ENCODE results near the gene USP32. TPM values are rescaled to one million over a fixed set of nuclear protein-coding genes. Genes with fewer than 3 reads are reported as not detected.
A peak's percentile ranks its signal among the peaks of the same experiment; 100 is the strongest.
"Not testable (repeated sequence)": the region's sequence is repeated elsewhere in the genome, so short reads cannot be mapped to it uniquely, and the experiment has no call there.

The USP32 gene
- total RNA-seq, 1 donor = 28.5 TPM

DNA sequence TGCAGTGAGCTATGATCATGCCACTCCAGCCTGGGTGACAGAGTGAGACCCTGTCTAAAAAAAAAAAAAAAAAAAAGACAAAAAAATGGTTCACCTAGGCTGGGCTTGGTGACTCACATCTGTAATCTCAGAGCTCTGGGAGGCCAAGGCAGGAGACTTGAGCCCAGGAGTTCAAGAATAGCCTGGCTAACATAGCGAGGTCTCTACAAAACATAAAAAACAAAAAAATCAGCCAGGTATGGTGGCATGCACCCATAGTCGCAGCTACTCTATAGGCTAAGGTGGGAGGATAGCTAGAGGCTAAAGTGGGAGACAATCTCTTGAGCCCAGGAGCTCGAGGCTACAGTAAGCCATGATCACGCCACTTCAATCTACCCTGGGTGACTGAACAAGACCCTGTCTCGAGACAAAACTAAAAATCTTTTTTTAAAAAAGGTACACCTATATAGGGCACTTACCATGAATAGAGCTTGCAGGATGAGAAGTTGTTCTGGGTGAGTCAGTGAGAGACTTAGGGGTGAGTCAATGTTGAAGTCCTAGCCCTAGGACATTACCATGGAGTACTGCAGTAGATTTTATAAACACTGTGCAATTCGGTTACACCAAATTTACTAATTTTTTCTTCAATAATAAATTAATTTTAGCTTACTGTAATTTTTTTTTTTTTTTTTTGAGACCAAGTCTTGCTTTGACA, 19.0 kb downstream of the USP32 start:
- no peak for DNase-seq (ENCODE audit: low read depth in 2 of 3, low spot score in 2 of 3)

GRCh38 chr17:60371818-60372510, 20.0 kb downstream of the USP32 start:
- DNase-seq (ENCODE audit: low read depth in 2 of 3, low spot score in 2 of 3) = peak in 1 of 3 donors; percentile 29

- DNase-seq (ENCODE audit: low read depth in 2 of 3, low spot score in 2 of 3) = no peak
Measured at GRCh38 chr17:60371416-60371815, 20.5 kb downstream of the USP32 start.

- no peak for DNase-seq (ENCODE audit: low read depth in 2 of 3, low spot score in 2 of 3)
Measured at GRCh38 chr17:60369727-60370126, 22.2 kb downstream of the USP32 start.

DNA sequence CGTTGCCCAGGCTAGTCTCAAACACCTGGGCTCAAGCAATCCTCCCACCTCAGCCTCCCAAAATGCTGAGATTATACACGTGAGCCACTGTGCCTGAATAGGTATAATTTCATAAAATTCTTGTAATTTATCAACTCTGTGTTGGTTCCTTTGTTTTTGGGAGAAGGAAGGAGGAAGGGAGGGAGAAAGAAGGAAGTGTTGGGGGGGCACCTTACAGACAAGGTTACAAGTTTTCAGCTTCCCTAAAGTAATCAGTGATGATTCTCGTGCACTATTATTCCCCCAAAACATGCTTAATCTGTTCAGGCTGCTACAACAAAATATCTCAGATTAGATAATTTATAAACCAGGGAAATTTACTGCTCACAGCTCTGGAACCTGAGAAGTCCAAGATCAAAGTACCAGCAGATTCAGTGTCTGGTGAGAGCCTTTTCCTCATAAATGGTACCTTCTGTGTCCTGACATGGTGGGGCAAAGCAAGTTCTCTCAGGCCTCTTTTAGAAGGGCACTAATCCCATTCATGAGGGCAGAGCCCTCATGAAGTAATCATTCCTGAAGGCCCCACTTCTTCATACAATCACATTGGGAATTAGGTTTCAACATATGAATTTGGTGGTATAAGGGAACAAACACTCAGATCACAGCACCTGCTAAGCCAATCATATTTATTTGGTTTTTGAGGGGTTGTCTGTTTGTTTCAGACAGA, 28.1 kb downstream of the USP32 start:
- DNase-seq (ENCODE audit: low read depth in 2 of 3, low spot score in 2 of 3) = no peak

DNA sequence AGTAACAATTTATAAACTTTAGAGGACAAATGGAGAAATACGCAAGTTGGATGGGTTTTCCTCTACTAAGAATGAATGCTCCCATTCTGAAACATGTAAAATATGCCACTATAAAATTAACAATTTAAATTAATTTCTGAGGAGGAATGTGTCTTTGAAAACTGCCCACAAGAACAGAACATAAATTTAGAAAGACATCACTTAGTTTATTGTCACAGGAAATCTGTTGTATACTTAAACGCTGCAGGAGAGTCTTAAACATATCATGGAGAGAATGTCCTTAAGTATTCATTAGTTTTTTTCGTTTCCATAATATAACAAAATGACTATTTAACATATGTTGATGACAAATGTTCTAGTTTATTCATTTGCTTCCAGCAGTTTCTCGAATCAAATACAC, 29.6 kb downstream of the USP32 start:
- no peak for DNase-seq (ENCODE audit: low read depth in 2 of 3, low spot score in 2 of 3)

- peak in 1 of 3 donors; percentile 39 for DNase-seq (ENCODE audit: low read depth in 2 of 3, low spot score in 2 of 3)
Measured at GRCh38 chr17:60361889-60362288, 30.0 kb downstream of the USP32 start.

GRCh38 chr17:60359415-60359814, 32.5 kb downstream of the USP32 start:
- DNase-seq (ENCODE audit: low read depth in 2 of 3, low spot score in 2 of 3) = no peak

GRCh38 chr17:60358606-60359225, 33.2 kb downstream of the USP32 start:
- no peak for DNase-seq (ENCODE audit: low read depth in 2 of 3, low spot score in 2 of 3)

GRCh38 chr17:60356940-60357339, 35.0 kb downstream of the USP32 start:
- no peak for DNase-seq (ENCODE audit: low read depth in 2 of 3, low spot score in 2 of 3)

DNA sequence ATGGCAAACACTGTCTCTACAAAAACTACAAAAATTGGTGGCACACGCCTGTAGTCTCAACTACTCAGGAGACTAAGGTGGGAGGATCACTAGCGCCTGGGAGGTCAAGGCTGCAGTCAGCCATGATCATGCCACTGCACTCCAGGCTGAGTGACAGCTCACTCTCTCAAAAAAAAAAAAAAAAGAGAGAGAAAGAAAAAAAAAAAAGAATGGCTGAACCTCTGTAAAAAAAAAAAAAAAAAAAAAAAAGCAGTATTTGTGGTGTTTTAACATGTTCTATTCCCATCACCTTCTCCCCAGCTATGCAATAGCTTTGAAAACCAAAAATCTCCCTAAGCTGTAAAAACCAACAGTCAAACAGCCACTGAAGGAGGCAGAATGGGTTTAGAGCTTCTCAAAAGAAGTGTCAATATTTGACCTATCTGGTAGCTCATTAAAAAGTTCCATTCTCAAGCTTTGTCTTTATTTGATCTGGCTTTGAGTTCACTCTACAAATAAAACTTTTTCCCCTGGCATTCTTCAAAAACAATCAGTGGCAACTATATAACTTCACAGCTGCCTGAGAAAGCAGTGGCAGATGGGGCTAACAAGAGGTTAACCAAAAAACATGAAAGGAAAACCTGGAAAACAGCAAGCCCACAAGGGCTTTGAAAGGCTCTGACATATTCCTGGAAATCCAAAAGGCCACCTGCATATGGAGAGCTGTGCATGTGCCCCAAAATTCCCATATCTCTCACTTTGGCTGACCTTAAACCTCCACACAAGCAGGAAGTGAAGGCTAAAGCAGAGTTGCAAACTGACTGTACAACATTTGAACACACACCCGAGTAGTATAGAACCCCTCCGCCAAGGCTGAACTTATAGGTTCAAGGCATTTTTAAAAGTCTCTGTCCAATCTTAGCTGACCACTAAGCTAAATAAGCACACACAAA, 36.0 kb downstream of the USP32 start:
- no peak for DNase-seq (ENCODE audit: low read depth in 2 of 3, low spot score in 2 of 3)

- no peak for DNase-seq (ENCODE audit: low read depth in 2 of 3, low spot score in 2 of 3)
Measured at GRCh38 chr17:60354223-60354622, 37.7 kb downstream of the USP32 start.

- DNase-seq (ENCODE audit: low read depth in 2 of 3, low spot score in 2 of 3) = no peak
Measured at GRCh38 chr17:60353773-60354172, 38.2 kb downstream of the USP32 start.

- no peak for DNase-seq (ENCODE audit: low read depth in 2 of 3, low spot score in 2 of 3)
Measured at GRCh38 chr17:60352569-60352968, 39.4 kb downstream of the USP32 start.

- DNase-seq (ENCODE audit: low read depth in 2 of 3, low spot score in 2 of 3) = no peak
Measured at GRCh38 chr17:60352071-60352470, 39.9 kb downstream of the USP32 start.

DNA sequence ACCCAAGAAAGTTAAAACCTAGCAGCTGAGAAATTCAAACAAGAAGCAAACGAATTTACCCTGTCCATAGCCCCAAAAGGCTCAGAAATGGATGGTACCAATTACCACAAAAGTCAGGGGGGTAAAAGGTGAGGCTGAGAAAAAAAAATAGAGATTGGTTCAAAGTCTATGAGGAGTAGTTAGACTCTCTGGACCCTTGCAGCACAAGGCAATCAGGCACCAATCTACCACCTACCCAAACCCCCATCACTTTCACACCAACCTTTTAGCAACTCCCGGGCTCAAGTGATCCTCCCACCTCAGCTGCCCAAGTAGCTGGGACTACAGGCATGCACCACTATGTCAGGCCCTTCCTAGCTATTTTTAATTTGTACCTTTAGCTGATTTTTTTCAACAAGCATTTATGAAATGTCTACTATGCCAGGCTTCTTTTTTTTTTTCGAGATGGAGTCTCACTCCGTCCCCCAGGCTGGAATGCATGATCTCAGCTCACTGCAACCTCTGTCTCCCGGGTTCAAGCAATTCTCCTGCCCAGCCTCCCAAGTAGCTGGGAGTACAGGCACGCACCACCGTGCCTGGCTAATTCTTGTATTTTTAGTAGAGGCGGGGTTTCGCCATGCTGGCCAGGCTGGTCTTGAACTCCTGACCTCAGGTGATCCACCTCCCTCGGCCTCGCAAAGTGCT, 40.8 kb downstream of the USP32 start:
- DNase-seq (ENCODE audit: low read depth in 2 of 3, low spot score in 2 of 3) = no peak

DNA sequence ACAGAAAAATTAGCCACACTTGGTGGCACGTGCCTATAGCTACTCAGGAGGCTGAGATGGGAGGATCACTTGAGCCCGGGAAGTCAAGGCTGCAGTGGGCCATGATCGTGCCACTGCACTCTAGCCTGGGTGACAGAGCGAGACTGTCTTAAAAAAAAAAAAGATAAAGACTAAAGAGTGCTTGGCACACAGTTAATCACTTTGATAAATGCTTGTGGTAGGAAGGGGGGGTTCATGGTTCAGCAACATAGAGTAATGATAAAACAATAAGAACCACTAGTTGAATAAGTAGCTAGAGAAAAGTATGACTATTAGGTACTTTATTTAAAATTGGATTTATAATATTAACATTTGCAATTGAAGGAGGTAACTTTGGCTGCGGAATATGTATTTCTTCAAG, 43.3 kb downstream of the USP32 start:
- no peak for DNase-seq (ENCODE audit: low read depth in 2 of 3, low spot score in 2 of 3)

DNA sequence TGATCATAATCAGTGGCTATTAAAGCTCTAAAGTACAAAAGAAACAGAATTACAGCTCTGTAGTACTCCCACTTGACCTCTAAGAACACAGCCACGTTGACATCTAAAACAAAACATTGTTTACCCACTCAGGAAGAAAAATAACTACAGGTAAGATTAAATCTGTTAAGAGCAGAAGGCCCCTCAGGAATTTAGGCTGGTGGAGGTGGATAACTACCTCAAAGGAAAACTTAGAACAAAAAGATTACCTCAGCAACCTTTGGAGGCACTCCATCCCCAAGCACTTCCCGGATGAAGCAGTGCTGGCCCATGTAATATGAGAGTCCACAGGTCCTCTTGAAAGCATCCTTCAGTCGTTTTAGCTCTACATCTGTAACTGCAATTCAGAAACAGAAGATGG, 46.7 kb downstream of the USP32 start:
- DNase-seq (ENCODE audit: low read depth in 2 of 3, low spot score in 2 of 3) = no peak

GRCh38 chr17:60342492-60342891, 49.4 kb downstream of the USP32 start:
- not testable (repeated sequence) for DNase-seq (ENCODE audit: low read depth in 2 of 3, low spot score in 2 of 3)

- no peak for DNase-seq (ENCODE audit: low read depth in 2 of 3, low spot score in 2 of 3)
Measured at GRCh38 chr17:60335289-60335688, 56.6 kb downstream of the USP32 start.

Data from hematopoietic multipotent progenitor cell (in vitro differentiated cells).